Fibroblast of lung (primary cell): ENCODE measurements around the gene SEMA3D.

Source experiments
- CTCF ChIP-seq, 2 donors: IDR thresholded peaks in 1 of 2; conservative IDR thresholded peaks in 1 of 2; 1 replicate in 1 of 2; 2 replicates in 1 of 2; pipeline ENCODE4 v1.5.1; 2011 to 2012; ENCODE audit warnings: low read length in 2 of 2, control low read depth in 1 of 2, inconsistent platforms in 1 of 2, low read depth in 1 of 2, mild to moderate bottlenecking in 1 of 2
- EZH2 ChIP-seq: IDR thresholded peaks from 2 replicates; pipeline ENCODE4 v1.5.1; 2012; ENCODE audit warnings: low read length, control low read depth, mild to moderate bottlenecking; ENCODE audit errors: missing control alignments

- TF ChIP-seq CTCF (conservative IDR thresholded peaks at IDR 0.05 in 1 of 2, IDR thresholded peaks at IDR 0.05 in 1 of 2; ENCODE audit: low read depth in 1 of 2, low read length in 2 of 2) (no peak), EZH2 (no peak)
These were observed 37.3 kb upstream of the SEMA3D start for GRCh38 chr7:85224171-85224570.
